ENCODE measurements around the gene TBC1D10B.

TBC1D10B gene

GRCh38 chr16:30372038-30372712 is 1.9 kb upstream of the TBC1D10B start:
- DNase-seq (ENCODE audit: low spot score): no peak

GRCh38 chr16:30371248-30371816 is 1.0 kb upstream of the TBC1D10B start:
- no peak for DNase-seq (ENCODE audit: low spot score)

GRCh38 chr16:30369938-30370455 is 297 bp downstream of the TBC1D10B start:
- no peak for DNase-seq (ENCODE audit: low spot score)

GRCh38 chr16:30369091-30369937 is 980 bp downstream of the TBC1D10B start:
- no peak for DNase-seq (ENCODE audit: low spot score)

- DNase-seq (ENCODE audit: low spot score): no peak
These were observed 1.6 kb downstream of the TBC1D10B start for GRCh38 chr16:30368792-30369090.

- DNase-seq (ENCODE audit: low spot score): no peak
These were observed 2.0 kb downstream of the TBC1D10B start for GRCh38 chr16:30368122-30368791.

GRCh38 chr16:30367349-30368009 is 2.8 kb downstream of the TBC1D10B start:
- DNase-seq (ENCODE audit: low spot score): no peak

- no peak for DNase-seq (ENCODE audit: low spot score)
These were observed 3.8 kb downstream of the TBC1D10B start for GRCh38 chr16:30366511-30366910.

GRCh38 chr16:30365200-30365599 is 5.1 kb downstream of the TBC1D10B start:
- no peak for DNase-seq (ENCODE audit: low spot score)

GRCh38 chr16:30361180-30361579 is 9.1 kb downstream of the TBC1D10B start:
- no peak for DNase-seq (ENCODE audit: low spot score)

GRCh38 chr16:30359871-30360170 is 10.5 kb downstream of the TBC1D10B start:
- DNase-seq (ENCODE audit: low spot score): no peak

- DNase-seq (ENCODE audit: low spot score): no peak
These were observed 11.1 kb downstream of the TBC1D10B start for GRCh38 chr16:30358990-30359870.

- DNase-seq (ENCODE audit: low spot score): no peak
These were observed 11.7 kb downstream of the TBC1D10B start for GRCh38 chr16:30358577-30358936.

- DNase-seq (ENCODE audit: low spot score): no peak
These were observed 12.3 kb downstream of the TBC1D10B start for GRCh38 chr16:30357715-30358576.

GRCh38 chr16:30357085-30357714 is 13.1 kb downstream of the TBC1D10B start:
- DNase-seq (ENCODE audit: low spot score): no peak

GRCh38 chr16:30356401-30357084 is 13.8 kb downstream of the TBC1D10B start:
- no peak for DNase-seq (ENCODE audit: low spot score)

GRCh38 chr16:30355954-30356308 is 14.4 kb downstream of the TBC1D10B start:
- DNase-seq (ENCODE audit: low spot score): no peak

GRCh38 chr16:30355144-30355953 is 14.9 kb downstream of the TBC1D10B start, which contains the start of gene CD2BP2:
CD2BP2 (minus strand) TSS chr16:30355308; CDS start chr16:30354681, 627 bp downstream.
- peak; percentile 99 for DNase-seq (ENCODE audit: low spot score)

All from putamen (tissue), 1 donor.